Uterus (tissue), 2 donors: ENCODE results near the gene SCD.
"Not testable (repeated sequence)": the region's sequence is repeated elsewhere in the genome, so short reads cannot be mapped to it uniquely, and the experiment has no call there.

ENCODE experiments used
- POLR2A ChIP-seq, 2 donors: fragments of 450-650 bp; IDR thresholded peaks; one replicate each; pipeline ENCODE4 v1.6.1; 2016; ENCODE audit warnings: antibody characterized with exemption in 2 of 2, mild to moderate bottlenecking in 1 of 2, moderate library complexity in 1 of 2
- TF ChIP-seq, protein P1 (sequence below), 4 experiments: fragments of 200-600 bp in 2 of 4; fragments of 450-650 bp in 2 of 4; sonication (generic) in 2 of 4; IDR thresholded peaks; one replicate each; pipeline ENCODE4 v1.5.1; 2016 to 2019; ENCODE audit warnings: antibody characterized with exemption in 4 of 4, mild to moderate bottlenecking in 2 of 4, moderate library complexity in 1 of 4

DNA sequence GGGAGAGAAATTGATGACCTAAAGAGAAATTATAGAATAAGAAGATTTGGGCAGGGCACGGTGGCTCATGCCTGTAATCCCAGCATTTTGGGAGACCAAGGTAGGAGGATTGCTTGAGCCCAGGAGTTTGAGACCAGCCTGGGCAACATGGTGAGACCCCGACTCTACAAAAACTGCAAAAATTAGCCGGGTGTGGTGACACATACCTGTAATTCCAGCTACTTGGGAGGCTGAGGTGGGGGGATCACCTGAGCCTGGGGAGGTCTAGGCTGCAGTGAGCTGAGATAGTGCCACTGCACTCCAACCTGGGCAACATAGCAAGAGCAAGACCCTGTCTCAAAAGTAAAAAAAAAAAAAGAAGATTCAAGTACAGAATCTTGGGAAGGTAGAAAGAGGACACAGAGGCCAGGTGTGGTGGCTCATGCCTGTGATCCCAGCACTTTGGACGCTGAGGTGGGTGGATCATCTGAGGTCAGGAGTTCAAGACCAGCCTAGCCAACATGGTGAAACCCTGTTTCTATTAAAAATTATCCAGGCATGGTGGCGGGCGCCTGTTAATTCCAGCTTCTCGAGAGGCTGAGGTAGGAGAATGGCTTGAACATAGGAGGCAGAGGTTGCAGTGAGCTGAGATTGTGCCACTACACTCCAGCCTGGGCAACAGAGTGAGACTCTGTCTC is 27.8 kb downstream of the SCD start:
- TF ChIP-seq, protein P1, sequence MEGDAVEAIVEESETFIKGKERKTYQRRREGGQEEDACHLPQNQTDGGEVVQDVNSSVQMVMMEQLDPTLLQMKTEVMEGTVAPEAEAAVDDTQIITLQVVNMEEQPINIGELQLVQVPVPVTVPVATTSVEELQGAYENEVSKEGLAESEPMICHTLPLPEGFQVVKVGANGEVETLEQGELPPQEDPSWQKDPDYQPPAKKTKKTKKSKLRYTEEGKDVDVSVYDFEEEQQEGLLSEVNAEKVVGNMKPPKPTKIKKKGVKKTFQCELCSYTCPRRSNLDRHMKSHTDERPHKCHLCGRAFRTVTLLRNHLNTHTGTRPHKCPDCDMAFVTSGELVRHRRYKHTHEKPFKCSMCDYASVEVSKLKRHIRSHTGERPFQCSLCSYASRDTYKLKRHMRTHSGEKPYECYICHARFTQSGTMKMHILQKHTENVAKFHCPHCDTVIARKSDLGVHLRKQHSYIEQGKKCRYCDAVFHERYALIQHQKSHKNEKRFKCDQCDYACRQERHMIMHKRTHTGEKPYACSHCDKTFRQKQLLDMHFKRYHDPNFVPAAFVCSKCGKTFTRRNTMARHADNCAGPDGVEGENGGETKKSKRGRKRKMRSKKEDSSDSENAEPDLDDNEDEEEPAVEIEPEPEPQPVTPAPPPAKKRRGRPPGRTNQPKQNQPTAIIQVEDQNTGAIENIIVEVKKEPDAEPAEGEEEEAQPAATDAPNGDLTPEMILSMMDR (IDR thresholded peaks at IDR 0.05), result not testable (repeated sequence)
- not testable (repeated sequence) for TF ChIP-seq POLR2A (IDR thresholded peaks at IDR 0.05)
